Gastroesophageal sphincter (tissue), 4 donors: Measurements from ENCODE around the gene TMEM134. TPM values are rescaled to one million over a fixed set of nuclear protein-coding genes. Genes with fewer than 3 reads are reported as not detected.

Source experiments
- ATAC-seq: fragments of 150-250 bp; one replicate; pipeline ENCODE4 v1.9.1; 2016; ENCODE audit warnings: mild to moderate bottlenecking, moderate library complexity
- H3K27ac ChIP-seq, 4 donors: fragments of 200-600 bp; sonication (generic) in 3 of 4; 1 replicate in 3 of 4; 2 replicates in 1 of 4; pipeline ENCODE4 v1.5.1; 2016 to 2019
- H3K27me3 ChIP-seq: fragments of 200-600 bp; sonication (generic); one replicate; pipeline ENCODE4 v1.5.1; 2019
- H3K36me3 ChIP-seq, 2 donors: fragments of 200-600 bp; sonication (generic); one replicate each; pipeline ENCODE4 v1.5.1; 2019; ENCODE audit warnings: control low read depth in 1 of 2
- H3K4me1 ChIP-seq, 3 donors: fragments of 200-600 bp; sonication (generic); 1 replicate in 2 of 3; 2 replicates in 1 of 3; pipeline ENCODE4 v1.5.1; 2016 to 2019; ENCODE audit warnings: control low read depth in 2 of 3
- H3K4me3 ChIP-seq, 2 donors: fragments of 200-600 bp; sonication (generic); one replicate each; pipeline ENCODE4 v1.5.1; 2019; ENCODE audit warnings: mild to moderate bottlenecking in 1 of 2, moderate library complexity in 1 of 2
- H3K9me3 ChIP-seq, 3 donors: fragments of 200-600 bp; sonication (generic); one replicate each; pipeline ENCODE4 v1.5.1; 2017 to 2019; ENCODE audit warnings: control low read depth in 2 of 3
- EP300 ChIP-seq: sonication (generic); formaldehyde crosslinking; IDR thresholded peaks from one replicate; pipeline ENCODE4 v1.6.1; 2017; ENCODE audit warnings: antibody characterized with exemption, mild to moderate bottlenecking
- POLR2A ChIP-seq, 2 donors: fragments of 450-650 bp; IDR thresholded peaks; one replicate each; pipeline ENCODE4 v1.6.1; 2017; ENCODE audit warnings: antibody characterized with exemption in 2 of 2, mild to moderate bottlenecking in 2 of 2, moderate library complexity in 1 of 2
- POLR2AphosphoS5 ChIP-seq: sonication (generic); formaldehyde crosslinking; IDR thresholded peaks from one replicate; pipeline ENCODE4 v1.6.1; 2017; ENCODE audit warnings: antibody characterized with exemption
- WGBS, 2 donors: methylation state at CpG; one replicate each; pipeline ENCODE4 v1.1.5; 2018; ENCODE audit warnings: low coverage in 1 of 2; 5-methylcytosine and 5-hydroxymethylcytosine counted together
- total RNA-seq, 4 donors: library from RNA; depleted of rRNA; stranded (reverse); fragments of >200 nt; gene quantifications; one replicate each; pipeline ENCODE4 v1.1.0, GENCODE V29; 2016
- TF ChIP-seq, protein P1 (sequence below), 4 experiments: fragments of 200-600 bp in 2 of 4; fragments of 450-650 bp in 2 of 4; sonication (generic) in 1 of 4; IDR thresholded peaks; one replicate each; pipeline ENCODE4 v1.5.1; 2017 to 2019; ENCODE audit warnings: antibody characterized with exemption in 4 of 4, mild to moderate bottlenecking in 2 of 4, moderate library complexity in 2 of 4

TMEM134 gene
- total RNA-seq, 4 donors from 2014 or later, result 22.2 to 35.2 (median 32.5) TPM

DNA sequence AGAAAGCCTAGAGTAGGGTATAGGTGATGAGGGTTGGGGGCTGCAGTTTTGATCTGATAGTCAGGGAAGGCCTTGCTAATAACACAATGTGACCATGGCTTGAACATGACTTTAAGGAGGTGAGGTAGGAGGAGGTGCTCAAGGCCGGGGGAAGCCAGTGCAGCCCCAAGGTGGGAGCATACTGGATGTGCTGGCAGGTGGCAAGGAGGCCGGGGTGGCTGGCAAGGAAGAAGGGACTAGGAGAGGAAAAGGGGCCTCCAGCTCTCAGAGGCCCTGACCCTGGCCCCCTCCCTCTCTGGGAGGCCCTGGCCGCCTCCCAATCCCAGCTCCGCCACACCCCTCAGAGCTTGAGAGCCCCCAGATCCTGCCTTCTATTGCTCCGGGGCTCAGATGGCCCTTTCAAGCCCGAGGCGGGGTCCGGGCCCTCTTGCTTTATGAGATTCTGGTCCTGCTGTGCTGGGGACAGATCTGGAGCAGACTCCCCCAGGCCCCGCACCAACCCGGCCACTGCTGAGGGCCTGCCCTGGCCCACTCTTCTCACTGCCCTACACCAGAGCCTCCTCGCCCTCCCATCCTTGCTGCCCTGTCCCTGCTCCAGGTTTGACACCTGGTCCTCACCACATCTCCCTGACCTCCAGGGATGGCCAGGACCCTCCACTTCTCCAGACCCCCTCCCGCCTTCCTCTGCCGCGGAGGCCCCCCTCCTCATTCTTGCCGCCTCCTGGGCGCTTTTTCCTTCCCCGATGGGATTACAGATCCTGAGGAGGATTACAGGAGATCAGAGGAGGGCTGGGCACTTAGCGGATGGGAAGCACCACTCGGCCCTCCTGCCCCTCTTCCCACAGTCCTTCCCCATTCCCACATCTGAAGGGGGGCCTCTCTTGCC, 34.3 kb upstream of the TMEM134 start:
- 62 to 83% methylated on average over 4 to 8 of the region's 19 CpGs for WGBS, 2 donors
- TF ChIP-seq POLR2A (IDR thresholded peaks at IDR 0.05) (no peak), EP300 (no peak), POLR2AphosphoS5 (no peak)
- TF ChIP-seq, protein P1, sequence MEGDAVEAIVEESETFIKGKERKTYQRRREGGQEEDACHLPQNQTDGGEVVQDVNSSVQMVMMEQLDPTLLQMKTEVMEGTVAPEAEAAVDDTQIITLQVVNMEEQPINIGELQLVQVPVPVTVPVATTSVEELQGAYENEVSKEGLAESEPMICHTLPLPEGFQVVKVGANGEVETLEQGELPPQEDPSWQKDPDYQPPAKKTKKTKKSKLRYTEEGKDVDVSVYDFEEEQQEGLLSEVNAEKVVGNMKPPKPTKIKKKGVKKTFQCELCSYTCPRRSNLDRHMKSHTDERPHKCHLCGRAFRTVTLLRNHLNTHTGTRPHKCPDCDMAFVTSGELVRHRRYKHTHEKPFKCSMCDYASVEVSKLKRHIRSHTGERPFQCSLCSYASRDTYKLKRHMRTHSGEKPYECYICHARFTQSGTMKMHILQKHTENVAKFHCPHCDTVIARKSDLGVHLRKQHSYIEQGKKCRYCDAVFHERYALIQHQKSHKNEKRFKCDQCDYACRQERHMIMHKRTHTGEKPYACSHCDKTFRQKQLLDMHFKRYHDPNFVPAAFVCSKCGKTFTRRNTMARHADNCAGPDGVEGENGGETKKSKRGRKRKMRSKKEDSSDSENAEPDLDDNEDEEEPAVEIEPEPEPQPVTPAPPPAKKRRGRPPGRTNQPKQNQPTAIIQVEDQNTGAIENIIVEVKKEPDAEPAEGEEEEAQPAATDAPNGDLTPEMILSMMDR (IDR thresholded peaks at IDR 0.05), result no peak

GRCh38 chr11:67502328-67502979, 33.4 kb upstream of the TMEM134 start:
- H3K4me1 ChIP-seq, result peaks cover 0 to 46% (median 27%) of the 10 kb centered on the region in 3 donors
- H3K4me3 ChIP-seq, result no peak overlapping the region
- H3K9me3 ChIP-seq, result no peaks in the 10 kb centered on the region
- H3K27ac ChIP-seq, result no peak overlapping the region
- TF ChIP-seq, protein P1 (IDR thresholded peaks at IDR 0.05), result no peak
- TF ChIP-seq EP300, result no peak
- no peak for TF ChIP-seq POLR2A (IDR thresholded peaks at IDR 0.05)
- no peak for TF ChIP-seq POLR2AphosphoS5
- no CpG with 5 or more reads among the region's 18 CpGs for WGBS, 2 donors
- H3K36me3 ChIP-seq, result peaks cover 0 to 44% of the 10 kb centered on the region in 2 donors
- ATAC-seq, result no peak
- peaks cover 32% of the 10 kb centered on the region for H3K27me3 ChIP-seq

More for the DNA sequence above, 34.3 kb upstream of the TMEM134 start:
- ATAC-seq, result no peak
- Histone ChIP-seq H3K4me1 (peaks cover 0 to 50% (median 30%) of the 10 kb centered on the region in 3 donors), H3K27me3 (peaks cover 32% of the 10 kb centered on the region), H3K27ac (peak overlapping the region in 1 of 4 donors; percentile 98), H3K4me3 (peak overlapping the region in 1 of 2 donors; percentile 67), H3K36me3 (peaks cover 0 to 35% of the 10 kb centered on the region in 2 donors), H3K9me3 (no peaks in the 10 kb centered on the region)

- no peak overlapping the region for H3K27ac ChIP-seq
- WGBS, 2 donors, result no CpG with 5 or more reads among the region's 18 CpGs
- H3K27me3 ChIP-seq, result peaks cover 32% of the 10 kb centered on the region
- no peaks in the 10 kb centered on the region for H3K9me3 ChIP-seq
- H3K4me1 ChIP-seq, result peaks cover 0 to 40% (median 21%) of the 10 kb centered on the region in 3 donors
- TF ChIP-seq POLR2AphosphoS5 (no peak), EP300 (no peak), POLR2A (IDR thresholded peaks at IDR 0.05) (no peak)
- TF ChIP-seq, protein P1 (IDR thresholded peaks at IDR 0.05), result no peak
- H3K36me3 ChIP-seq, result peaks cover 0 to 49% of the 10 kb centered on the region in 2 donors
- ATAC-seq, result no peak
- no peak overlapping the region for H3K4me3 ChIP-seq
These were observed 32.8 kb upstream of the TMEM134 start for GRCh38 chr11:67501854-67502253.

DNA sequence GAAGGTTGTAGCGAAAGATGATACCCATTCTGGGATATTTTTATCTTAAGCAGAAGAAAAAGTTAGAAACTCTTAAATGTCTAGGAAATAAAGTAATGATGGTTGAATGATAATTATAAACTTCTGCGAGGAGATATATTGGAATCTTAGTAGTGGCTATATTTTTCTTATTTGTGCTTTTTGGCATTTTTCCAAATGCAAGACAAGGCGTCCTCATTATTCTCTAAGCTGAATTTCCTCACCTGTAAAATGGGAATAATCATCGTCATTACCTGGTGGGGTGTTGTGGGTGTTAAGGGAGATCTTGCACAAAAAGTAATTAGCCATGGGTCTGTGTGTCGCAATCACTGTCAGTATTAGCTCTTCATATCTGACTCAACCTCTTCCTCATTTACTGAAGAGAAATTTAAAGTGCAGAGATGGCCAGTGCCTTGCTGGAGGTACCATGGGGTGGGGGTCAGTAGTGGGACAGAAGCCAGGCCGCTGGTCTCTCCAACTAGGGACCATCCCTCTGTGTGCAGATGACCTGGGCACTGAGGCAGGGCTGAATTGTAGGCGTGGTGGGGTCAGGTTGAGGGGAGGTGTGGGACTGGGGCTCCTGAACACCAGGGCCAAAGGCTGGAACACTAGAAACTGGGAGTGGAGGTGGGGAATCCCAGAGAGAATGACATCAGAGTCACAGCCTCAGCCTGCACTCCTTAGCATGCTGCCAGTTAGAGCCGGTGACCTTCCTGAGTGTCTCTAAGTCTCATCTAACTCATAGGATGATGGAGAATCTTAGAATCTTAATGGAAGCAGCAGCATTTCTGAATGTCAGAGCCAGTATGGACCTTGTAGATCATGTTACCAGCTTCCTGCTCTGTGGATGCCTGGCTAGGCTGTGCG, 32.0 kb upstream of the TMEM134 start:
- H3K36me3 ChIP-seq, result peaks cover 0 to 53% of the 10 kb centered on the region in 2 donors

More for the DNA sequence above, 32.0 kb upstream of the TMEM134 start:
- Histone ChIP-seq H3K4me3 (no peak overlapping the region), H3K27ac (no peak overlapping the region), H3K9me3 (no peaks in the 10 kb centered on the region), H3K4me1 (peaks cover 0 to 32% (median 13%) of the 10 kb centered on the region in 3 donors), H3K27me3 (peaks cover 32% of the 10 kb centered on the region)
- TF ChIP-seq, protein P1 (IDR thresholded peaks at IDR 0.05), result no peak
- TF ChIP-seq POLR2AphosphoS5 (no peak), POLR2A (IDR thresholded peaks at IDR 0.05) (no peak), EP300 (no peak)
- no peak for ATAC-seq
- WGBS, 2 donors, result 91 to 95% methylated on average over 6 of the region's 9 CpGs
